ENCODE measurements around the gene CSMD2.

DNA sequence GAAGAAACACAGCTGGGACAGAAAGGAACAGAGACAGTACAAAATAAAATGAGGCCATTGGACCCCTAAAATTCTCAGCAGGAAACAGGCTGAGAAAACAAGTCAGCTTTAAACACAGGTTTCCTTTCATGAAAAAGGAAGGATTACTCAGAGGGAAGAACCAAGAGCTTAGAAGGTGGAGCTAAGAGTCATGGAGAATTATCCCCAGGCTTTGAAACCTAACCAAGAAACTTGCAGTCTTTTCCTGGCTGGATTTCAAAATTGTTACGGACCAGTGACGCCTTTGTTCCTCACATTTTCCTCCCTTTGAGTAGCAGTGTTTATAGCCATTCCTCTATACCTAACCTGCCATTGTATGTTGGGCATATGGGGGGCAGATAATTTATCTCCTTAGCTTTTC, 292.3 kb downstream of the CSMD2 start:
- TF ChIP-seq ZBTB7A (IDR thresholded peaks at IDR 0.05; ENCODE audit: low read depth) = no peak
- TF ChIP-seq YY1 (IDR thresholded peaks at IDR 0.05; ENCODE audit: low read depth) = no peak
- no peak for TF ChIP-seq RAD21 (IDR thresholded peaks at IDR 0.05; ENCODE audit: low read depth)
- TF ChIP-seq CREB1 (IDR thresholded peaks at IDR 0.05; ENCODE audit: low read depth) = no peak
- no peak for TF ChIP-seq TAF1 (IDR thresholded peaks at IDR 0.05; ENCODE audit: low read depth)
- no peak for TF ChIP-seq REST (IDR thresholded peaks at IDR 0.05; ENCODE audit: low read depth)
- TF ChIP-seq EP300 (IDR thresholded peaks at IDR 0.05; ENCODE audit: borderline replicate concordance) = no peak
- TF ChIP-seq EGR1 (IDR thresholded peaks at IDR 0.05) = no peak
- TF ChIP-seq NFIC (IDR thresholded peaks at IDR 0.05) = no peak
- TF ChIP-seq MAX (IDR thresholded peaks at IDR 0.05) = no peak
- no peak for TF ChIP-seq CEBPB (IDR thresholded peaks at IDR 0.05)
- TF ChIP-seq TEAD4 (IDR thresholded peaks at IDR 0.05) = no peak
- no peak for TF ChIP-seq FOXM1 (IDR thresholded peaks at IDR 0.05; ENCODE audit: borderline replicate concordance, low read depth)
- no peak for TF ChIP-seq TCF12 (IDR thresholded peaks at IDR 0.05; ENCODE audit: low read depth)
